H1 (cell line): Measurements from ENCODE around the gene DBNDD2. TPM values are rescaled to one million over a fixed set of nuclear protein-coding genes. Genes with fewer than 3 reads are reported as not detected.

Experiments
- BACH1 ChIP-seq: IDR thresholded peaks from 2 replicates; pipeline ENCODE4 v1.6.1; 2012; ENCODE audit warnings: low read length, improper control_type of control experiment
- BCL11A ChIP-seq, 2 experiments: IDR thresholded peaks; one replicate each; pipeline ENCODE4 v1.6.1; 2011; ENCODE audit warnings: low read depth in 2 of 2, low read length in 2 of 2, mild to moderate bottlenecking in 2 of 2
- FOSL1 ChIP-seq: IDR thresholded peaks from 2 replicates; pipeline ENCODE4 v1.6.1; 2011; ENCODE audit warnings: mild to moderate bottlenecking, low read depth, low read length, moderate library complexity; ENCODE audit not compliant: insufficient read depth
- polyA plus RNA-seq, 7 experiments: library from polyadenylated mRNA; depleted of rRNA in 3 of 7; stranded (reverse) in 5 of 7; unstranded in 2 of 7; fragments of >200 nt in 5 of 7; fragments of 200-250 nt in 2 of 7; gene quantifications; 1 replicate in 5 of 7; 2 replicates in 1 of 7; 4 replicates in 1 of 7; pipeline versions ENCODE4 v1.2.1 to v1.2.3, GENCODE V29; 2011 to 2013; ENCODE audit warnings: missing spikeins in 2 of 7, mixed read lengths in 2 of 7
- total RNA-seq: library from RNA; stranded (reverse); fragmentation: NEBNext Ultra II Directional; extraction: Animal tissue kit (Norgen Biotek cat#: 25700); gene quantifications from 2 replicates; pipeline ENCODE4 v1.2.1, GENCODE V29; 2021
- TF ChIP-seq, protein P1 (sequence below): IDR thresholded peaks from 2 replicates; pipeline ENCODE4 v1.6.1; 2012; ENCODE audit warnings: inconsistent platforms

DBNDD2 gene
- total and polyA plus RNA-seq, 2 of the 8 experiments (the other 6 are each of a cell fraction or from before 2014, with no cell fraction given), result 55.8 to 96.3 TPM

DNA sequence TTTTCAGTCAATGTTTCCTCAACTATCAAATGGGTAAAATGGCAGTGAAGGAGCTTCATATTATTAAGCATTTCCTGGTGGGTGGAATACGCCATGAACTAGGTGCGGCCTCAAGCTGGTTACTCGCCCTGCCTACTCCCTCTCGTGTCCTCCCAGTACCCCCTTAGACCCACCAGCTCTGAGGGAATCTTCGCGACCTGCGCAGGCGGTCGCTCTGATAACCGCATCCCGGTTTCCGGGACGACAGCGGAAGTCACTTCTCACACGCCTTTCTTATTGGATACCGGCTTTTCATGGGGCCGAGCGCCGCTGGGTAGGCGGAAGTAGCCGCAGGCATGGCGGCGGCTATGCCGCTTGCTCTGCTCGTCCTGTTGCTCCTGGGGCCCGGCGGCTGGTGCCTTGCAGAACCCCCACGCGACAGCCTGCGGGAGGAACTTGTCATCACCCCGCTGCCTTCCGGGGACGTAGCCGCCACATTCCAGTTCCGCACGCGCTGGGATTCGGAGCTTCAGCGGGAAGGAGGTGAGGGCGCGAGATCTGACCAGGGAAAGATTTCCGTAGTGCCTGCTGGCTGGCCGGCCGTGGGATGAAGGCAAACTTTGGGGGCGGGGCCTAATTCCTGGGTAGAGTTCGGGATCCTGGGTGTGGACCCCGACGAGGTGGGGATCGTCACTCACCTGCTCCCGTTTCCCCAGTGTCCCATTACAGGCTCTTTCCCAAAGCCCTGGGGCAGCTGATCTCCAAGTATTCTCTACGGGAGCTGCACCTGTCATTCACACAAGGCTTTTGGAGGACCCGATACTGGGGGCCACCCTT, 7.9 kb downstream of the DBNDD2 start, which contains the start of gene PIGT (continued):
- TF ChIP-seq BCL11A (IDR thresholded peaks at IDR 0.05; ENCODE audit: low read depth in 2 of 2, low read length in 2 of 2), result no peak
- TF ChIP-seq, protein P1, sequence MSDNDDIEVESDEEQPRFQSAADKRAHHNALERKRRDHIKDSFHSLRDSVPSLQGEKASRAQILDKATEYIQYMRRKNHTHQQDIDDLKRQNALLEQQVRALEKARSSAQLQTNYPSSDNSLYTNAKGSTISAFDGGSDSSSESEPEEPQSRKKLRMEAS, result peak; percentile 81
- TF ChIP-seq BACH1, result no peak
- no peak for TF ChIP-seq FOSL1
